Gastrocnemius medialis (tissue), 4 donors: Measurements from ENCODE around the gene GRM3.

Experiments used
- POLR2A ChIP-seq, 2 donors: fragments of 450-650 bp; IDR thresholded peaks; one replicate each; pipeline ENCODE4 v1.6.1; 2017; ENCODE audit warnings: antibody characterized with exemption in 2 of 2, mild to moderate bottlenecking in 2 of 2, moderate library complexity in 2 of 2
- TF ChIP-seq, protein P1 (sequence below), 5 experiments: fragments of 450-650 bp in 3 of 5; fragments of 200-600 bp in 2 of 5; sonication (generic) in 2 of 5; IDR thresholded peaks in 4 of 5; conservative IDR thresholded peaks in 1 of 5; 1 replicate in 4 of 5; 2 replicates in 1 of 5; pipeline ENCODE4 v1.5.1; 2016 to 2019; ENCODE audit warnings: antibody characterized with exemption in 5 of 5, mild to moderate bottlenecking in 3 of 5, moderate library complexity in 3 of 5

DNA sequence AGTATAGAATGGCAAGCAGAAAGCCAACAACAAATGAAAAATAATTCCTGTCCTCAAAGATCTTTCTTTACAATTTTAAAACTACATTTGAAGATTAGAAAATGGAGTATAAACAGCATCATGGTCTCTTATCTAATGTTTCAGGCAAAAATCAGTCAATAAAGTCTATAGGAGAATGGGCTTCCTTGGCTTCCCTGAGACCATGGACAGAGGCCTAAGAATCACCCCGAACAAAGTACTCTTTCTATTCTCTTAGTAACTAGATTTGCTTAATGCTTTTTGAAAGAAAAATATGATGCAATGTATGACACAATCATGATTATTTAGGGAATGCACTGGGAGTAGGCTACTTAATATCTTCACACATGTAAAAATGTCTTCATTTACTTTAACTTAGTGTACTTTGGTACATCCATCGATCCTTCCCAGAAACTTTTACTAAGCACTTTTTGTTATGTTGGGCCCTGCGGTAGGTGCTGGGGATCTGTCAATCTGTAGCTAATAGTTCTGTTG, 17.3 kb downstream of the GRM3 start:
- TF ChIP-seq POLR2A (IDR thresholded peaks at IDR 0.05): no peak
- TF ChIP-seq, protein P1, sequence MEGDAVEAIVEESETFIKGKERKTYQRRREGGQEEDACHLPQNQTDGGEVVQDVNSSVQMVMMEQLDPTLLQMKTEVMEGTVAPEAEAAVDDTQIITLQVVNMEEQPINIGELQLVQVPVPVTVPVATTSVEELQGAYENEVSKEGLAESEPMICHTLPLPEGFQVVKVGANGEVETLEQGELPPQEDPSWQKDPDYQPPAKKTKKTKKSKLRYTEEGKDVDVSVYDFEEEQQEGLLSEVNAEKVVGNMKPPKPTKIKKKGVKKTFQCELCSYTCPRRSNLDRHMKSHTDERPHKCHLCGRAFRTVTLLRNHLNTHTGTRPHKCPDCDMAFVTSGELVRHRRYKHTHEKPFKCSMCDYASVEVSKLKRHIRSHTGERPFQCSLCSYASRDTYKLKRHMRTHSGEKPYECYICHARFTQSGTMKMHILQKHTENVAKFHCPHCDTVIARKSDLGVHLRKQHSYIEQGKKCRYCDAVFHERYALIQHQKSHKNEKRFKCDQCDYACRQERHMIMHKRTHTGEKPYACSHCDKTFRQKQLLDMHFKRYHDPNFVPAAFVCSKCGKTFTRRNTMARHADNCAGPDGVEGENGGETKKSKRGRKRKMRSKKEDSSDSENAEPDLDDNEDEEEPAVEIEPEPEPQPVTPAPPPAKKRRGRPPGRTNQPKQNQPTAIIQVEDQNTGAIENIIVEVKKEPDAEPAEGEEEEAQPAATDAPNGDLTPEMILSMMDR (IDR thresholded peaks at IDR 0.05 in 4 of 5, conservative IDR thresholded peaks at IDR 0.05 in 1 of 5): no peak
